GM20431 (cell line): Measurements from ENCODE around the gene NSMCE3.

Source experiments
- in situ Hi-C: fragments of 300-500 bp; cut with MseI, MboI; formaldehyde crosslinking; loops from one replicate; pipeline ENCODE4 v1.15.0; 2020; ENCODE audit warnings: low sequenced_read_pairs; ENCODE audit not compliant: unreplicated experiment

Gene NSMCE3

DNA sequence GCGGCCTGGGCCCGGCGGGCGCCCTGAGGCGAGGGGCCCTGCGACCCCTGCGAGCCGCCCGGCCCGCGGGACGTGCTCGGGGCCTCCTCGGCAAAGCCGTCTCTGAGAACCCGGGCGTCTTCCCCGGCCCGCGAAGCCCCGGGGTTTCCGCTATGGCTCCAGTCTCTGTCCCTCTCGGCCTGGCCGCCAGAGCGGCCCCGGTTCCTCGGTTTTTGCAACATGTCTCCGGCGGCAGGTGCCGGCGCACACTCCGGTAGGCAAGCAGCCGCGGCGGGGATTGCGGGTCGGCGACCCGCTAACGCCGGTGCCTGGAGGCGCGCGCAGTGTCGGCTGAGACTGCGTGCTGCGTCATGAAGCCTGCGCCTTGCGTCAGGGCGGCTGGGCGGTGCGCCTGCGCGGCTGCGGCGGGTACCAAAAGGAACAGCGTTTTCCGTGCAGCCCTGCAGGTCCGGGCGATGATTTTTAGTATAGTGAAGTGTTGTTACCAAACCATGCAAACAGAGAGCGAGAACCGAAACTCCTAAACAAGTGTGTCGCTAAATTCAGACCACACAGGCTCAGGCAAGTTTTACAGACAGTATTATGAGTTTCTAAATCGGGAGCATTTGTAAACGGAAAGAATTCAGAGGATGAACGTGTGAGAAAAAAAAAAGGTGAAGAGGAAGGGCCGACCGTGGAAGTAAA is at the start of gene NSMCE3:
Gene NSMCE3 (minus strand): TSS at position 338 of the 684 bp plus-strand sequence. CDS start 117 bp downstream, at position 221.
- in situ Hi-C loops = no loop called here

DNA sequence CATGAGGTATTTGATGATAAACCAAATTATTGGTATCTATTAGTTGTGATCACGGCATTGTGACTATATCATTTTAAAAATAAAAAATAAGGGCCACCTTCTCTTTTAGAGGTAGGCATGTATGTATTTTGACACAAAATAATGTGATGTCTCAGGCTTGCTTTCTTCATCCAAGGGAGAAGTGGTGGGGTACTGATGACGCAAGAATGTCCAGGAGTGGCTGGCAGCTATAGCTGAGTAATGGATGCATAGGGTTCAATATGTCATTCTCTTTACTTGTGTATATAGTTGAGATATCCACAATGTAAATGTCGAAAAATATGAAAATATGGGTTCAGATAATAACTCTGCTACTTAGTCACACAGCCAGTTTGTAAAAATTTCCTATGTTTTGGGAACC is 46.8 kb upstream of the NSMCE3 start:
- in situ Hi-C loops = no loop called here

DNA sequence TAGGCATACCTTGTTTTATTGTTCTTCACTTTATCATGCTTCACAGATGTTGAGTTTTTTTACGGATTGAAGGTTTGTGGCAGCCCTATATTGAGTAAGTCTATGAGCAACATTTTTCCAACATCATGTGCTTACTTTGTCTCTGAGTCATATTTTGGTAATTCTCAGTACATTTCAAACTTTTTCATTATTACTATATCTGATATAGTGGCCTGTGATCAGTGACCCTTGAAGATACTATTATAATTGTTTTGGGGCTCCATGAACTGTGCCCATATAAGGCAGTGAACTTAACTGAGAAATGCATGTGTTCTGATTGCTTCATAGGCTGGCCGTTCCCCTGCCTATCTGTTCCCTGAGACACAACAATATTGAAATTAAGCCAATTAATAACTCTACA is 42.8 kb upstream of the NSMCE3 start:
- in situ Hi-C loops = no loop called here

DNA sequence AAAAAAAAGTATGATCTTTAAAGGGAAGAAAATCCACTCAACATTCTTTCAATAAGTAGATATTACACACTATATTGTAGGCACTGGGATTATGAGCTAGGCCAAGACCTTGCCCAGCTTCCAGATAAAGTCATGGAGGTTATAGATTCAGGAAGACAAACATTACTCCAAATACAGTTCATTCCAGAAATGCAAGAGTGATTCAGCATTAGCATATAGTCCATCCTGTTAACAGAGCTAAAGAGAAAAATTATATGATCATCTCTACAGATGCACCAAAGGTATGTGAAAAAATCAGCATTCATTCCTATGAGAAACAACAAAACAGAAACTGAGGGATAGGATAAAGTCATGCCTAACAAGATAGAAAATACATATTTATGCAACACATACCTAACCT is 42.1 kb upstream of the NSMCE3 start:
- in situ Hi-C loops = no loop called here

DNA sequence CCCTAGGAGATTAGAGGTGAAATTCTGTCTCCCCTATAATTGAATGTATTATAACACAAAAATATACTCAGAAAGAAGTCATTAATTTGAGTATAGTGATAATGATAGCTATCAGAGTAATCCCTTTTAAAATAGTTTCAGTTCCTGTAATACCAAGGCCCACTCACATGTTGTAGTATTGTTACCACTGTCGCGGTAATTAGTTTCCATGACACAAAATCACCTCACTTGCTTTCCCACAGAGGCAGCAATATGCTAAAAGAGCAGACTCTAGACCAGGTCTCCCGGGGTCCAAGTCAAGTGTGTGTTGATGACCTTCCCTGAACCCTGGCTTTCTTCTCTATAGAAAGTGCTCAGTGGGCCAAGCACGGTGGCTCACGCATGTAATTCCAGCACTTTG is 39.5 kb upstream of the NSMCE3 start:
- in situ Hi-C loops = no loop called here

DNA sequence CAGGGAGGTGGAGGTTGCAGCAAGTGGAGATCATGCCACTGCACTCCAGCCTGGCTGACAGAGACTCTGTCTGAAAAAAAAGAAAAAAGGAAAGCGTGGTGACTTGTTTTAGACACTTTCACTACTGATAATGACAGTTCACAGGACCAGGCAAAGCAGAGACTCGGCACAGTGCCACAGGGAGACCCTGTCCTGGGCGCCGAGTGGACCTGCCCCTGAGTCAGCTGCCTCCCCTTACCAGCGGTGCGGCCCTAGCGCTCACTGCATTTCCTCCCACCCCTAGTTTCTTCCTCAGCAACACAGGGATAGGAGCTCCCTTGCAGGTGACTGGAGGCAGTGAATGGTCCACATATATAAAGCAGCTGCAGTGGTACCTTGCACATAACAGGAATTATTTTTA is 38.7 kb upstream of the NSMCE3 start:
- in situ Hi-C loops = no loop called here

DNA sequence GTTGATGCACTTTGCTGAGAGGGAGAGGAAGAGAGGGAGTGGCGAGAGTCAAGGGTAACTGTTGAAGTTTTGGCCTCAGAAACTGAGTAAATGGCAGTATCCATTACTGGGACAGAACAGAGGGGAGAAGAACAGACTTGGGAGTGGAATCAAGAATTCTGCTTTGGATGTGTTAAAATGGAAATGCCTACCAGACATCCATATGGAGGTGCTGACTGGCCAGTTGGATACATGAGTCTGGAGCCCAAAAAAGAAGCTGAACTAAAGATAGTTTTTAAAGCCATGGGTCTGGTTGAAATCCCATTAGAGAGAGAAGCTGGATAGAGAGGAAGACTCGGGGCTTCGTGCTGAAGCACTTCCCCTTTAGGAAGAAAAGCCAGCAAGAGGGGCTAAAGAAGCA is 35.9 kb upstream of the NSMCE3 start:
- in situ Hi-C loops = no loop called here

DNA sequence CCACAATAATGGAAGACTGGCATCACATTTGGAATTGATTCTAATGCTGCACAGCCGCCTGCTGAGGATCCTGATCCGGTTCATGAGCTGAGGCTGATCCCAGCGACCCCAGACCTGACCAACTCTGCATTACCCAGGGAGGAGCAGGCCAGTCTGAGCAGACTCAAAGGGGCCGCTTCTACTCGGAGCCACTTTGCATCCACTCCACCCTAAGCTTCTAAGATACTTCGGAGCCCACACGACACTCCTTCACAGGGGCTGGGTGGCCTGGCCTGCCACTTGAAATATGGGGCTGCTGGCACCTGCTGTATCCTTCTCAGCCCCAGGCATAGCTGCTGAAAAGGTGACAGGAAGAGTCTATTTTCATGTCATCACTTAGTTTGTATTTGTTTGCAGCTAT is 33.2 kb upstream of the NSMCE3 start:
- in situ Hi-C loops = no loop called here

DNA sequence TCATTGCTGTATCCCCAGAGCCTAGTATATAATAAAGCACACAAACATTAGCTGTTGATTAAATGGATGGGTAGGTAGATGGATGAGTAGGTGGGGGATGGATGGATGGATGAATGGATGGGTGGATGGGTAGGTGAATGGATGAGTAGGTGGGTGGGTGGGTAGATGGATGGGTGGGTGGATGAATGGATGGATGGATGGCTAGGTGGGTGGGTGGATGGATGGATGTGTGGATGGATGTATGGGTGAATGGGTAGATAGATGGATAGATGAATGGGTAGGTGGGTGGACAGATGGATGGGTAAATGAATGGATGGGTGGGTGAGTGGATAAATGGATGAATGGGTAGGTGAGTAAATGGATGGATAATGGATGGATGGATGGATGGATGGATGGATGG is 30.2 kb upstream of the NSMCE3 start:
- in situ Hi-C loops = no loop called here

DNA sequence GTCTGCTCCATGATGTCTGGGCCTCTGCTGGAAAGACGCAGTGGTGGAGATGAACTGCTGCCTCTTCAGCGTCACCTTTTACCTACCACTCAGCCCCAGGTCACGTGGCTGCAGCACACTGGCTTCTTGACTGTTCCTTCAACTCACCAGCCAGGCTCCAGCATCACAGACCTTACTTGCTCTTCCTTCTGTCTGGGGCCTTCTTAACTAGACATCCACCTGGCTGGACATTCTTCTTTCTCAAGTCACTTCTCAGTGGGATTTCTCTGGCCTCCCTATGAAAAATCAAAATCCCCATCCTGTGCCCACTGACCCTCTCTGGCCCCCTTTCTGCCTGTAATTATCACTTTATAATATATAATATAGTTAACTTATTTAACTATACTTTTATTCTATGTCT is 29.7 kb upstream of the NSMCE3 start:
- in situ Hi-C loops = no loop called here

DNA sequence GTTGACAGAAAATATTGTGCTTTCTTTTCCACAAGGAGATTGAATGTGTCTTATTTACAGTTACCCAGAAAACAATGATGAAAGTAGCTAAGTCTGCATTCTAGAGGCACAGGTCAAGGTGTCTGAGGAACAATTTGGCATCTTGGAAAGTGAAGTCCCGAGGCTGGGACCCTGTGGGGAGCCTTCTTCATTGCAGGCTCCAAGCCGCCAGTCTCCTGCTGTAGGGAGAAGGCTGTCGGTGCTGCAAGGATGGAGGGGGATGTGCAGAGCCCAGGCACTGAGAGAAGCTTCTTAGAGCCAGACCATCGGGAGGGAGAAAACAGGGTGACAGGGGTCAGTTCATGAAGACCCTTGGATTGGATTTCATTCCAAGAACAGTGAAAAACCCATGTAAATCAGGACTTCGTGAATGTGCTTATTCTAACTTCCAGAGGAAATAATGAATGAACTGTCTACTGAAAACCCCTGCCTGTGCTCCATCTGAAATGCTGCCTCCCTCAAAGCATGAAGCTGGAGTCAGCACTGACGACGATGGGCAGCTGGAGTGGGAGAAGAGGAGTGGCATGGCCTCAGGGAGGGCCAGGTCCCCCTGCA is 25.2 kb upstream of the NSMCE3 start:
- in situ Hi-C loops = no loop called here

DNA sequence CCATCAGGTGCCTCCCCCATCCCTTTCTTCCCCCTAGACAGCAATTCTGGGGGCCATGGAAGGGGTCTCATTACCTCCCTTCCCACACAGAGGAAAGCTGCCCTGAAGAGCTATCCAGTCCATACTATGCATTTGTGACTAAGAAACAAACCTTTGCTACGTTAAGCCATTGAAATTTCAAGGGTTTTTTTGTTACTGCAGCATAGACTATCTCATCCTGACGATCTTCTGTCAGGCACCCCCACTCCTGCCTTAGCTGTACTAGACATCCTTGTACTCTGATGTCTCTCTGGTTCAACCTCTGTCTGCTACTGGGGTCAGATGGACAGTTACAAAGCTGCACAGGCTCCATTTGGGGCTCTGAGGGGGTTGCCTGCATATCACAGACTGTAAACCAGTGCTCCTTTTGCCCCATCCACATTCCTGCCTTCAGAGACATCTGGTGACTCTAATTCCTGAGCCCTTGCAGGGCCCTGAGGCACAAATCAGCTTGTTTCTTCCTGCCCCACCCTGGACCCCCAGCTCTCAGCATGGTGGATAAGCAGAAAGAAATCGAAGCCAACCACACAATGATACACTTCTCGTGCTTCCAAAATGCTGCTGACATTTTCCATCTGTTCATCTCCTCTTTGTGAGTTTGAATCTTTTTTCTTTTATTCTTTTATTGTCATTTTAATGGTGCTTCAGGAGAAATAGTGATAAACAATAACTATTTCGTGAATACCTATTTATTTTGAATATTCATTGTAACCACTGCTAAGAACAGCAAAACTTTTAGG is 21.6 kb upstream of the NSMCE3 start:
- in situ Hi-C loops = no loop called here

DNA sequence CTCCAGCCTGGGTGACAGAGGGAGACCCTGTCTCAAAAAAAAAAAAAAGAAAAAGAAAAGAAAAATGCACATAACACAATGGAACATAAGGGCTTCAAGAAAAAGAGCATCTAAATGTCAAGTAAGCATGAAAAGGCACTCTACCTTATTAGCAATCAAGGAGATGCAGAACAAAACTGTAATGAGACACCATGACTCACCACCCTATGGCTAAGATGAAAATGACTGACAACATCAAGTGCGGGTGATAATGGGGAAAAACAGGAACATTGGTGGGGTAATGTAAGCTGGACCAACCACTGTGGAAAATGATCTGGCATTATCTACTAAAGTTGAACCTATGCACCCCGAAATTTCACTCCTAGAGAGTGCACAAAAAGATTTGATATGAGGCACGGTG is 19.6 kb upstream of the NSMCE3 start:
- in situ Hi-C loops = no loop called here

DNA sequence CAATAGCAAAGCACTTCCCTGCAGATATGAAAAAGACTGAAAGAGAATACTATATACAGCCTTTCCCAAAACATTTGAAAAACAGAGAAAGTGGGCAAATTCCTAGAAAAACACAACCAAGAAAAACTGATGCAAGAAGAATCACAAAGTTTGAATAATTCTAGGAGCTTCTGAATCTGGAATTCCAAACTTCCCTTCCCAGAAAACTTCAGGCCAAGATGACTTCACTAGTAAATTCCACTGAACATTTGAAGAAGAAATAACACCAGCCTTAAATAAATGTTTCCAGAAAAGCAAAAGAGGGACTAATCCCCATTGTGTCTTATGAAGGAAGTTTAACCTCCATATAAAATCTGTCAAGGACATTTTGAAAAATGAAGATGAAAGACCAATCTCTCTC is 15.8 kb upstream of the NSMCE3 start:
- in situ Hi-C loops = no loop called here

DNA sequence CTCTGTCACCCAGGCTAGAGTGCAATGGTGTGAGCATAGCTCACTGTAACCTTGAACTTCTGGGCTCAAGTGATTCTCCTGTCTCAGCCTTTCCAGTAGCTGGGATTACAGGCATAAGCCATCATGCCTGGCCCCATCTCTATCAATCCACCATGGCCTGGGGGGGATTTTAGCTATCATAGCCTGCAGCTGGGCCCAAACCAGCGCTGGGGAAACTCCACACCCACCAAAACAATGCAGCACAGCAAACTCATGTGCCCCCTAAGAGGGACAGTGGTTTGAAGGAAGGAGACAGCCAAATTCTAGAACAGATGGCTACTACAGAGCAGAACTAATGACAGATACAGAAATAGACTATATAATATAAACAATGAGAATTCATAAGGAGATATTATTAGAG is 13.8 kb upstream of the NSMCE3 start:
- in situ Hi-C loops = no loop called here

DNA sequence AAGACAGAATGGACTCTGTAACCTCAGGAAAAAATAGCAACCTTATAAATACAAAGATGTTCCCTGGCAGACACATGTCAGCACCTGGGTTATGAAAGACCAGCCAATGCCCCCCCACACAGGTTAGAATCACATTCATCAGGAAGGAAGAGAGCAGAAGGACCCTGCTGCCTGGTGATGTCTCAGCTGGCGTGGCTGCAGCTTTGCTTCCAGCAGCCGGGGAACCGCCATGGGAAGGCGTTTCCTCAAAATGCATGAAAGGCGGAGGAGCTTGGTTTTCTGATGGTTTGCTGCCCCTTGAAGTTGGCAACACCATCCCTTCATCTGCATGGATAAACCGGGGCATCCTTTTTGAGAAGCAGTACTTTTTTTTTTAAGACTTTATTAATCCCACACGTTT is 10.9 kb upstream of the NSMCE3 start:
- in situ Hi-C loops = no loop called here

DNA sequence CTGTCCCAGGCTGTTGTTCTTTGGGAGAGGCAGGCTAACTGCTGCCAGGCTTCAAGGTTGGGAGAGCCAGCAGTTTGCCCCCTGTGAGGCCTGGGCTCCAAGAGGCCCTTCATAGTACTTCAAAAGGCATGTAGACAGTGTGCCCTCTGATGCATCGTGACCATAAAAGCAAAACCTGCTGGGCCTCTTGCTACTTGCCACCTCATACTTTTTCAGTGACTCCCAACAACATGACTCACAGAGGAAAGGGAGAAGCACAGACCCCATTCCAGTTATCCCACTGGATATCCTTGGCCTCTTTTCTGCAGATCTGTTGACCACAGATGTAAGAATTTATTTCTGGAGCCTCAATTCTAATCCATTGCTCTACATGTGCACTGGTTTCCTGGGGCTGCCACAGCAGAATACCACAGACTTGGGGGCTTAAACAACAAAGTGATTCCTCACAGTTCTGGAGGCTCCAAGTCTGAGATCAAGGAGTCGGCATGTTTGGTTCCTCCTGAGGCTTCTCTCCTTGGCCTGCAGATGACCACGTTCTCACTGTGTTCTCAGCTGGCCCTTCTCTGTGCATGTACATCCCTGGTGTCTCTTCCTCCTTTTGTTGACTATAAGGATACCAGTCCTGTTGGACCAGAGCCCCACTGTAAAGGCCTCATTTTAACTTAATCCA is 8.9 kb upstream of the NSMCE3 start:
- in situ Hi-C loops = no loop called here

DNA sequence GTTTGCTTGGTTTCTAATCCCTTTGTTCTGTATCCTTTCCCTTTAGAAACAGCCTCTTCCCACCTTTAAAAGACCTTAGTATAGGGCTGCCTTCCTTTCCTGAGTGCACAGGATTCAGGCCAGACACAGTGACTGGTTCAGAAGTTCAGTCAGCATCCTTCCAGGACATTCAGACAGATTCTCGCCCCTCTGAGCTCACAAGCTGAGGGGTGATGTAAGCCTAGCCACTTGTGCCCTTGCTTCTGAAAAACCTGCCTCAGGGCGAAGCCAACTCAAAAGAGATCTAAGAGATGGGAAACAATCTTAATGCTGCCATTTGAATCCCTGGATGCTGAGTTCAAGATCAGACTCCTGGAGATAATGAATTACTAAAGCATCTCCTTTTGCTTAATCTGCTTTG is 6.7 kb upstream of the NSMCE3 start:
- in situ Hi-C loops = no loop called here

DNA sequence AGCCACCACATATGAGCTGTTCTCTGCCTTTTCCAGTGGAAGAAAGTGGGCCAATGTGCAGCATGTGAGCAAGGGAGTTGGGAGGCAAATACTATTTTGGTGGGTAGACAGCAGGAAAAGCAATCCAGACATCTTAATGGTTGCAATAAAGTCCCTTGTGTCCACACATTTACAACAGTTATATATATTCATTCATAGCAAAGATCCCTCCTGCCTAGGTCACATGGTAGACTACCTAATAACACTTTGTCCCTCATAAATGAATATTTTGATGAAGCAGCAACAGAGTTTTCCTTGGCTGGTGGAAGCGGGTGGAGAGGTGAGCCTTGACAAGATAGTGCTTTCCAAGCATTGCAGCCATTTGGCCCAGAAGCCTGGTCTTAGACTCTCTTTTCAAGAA is 6.2 kb upstream of the NSMCE3 start:
- in situ Hi-C loops = no loop called here

DNA sequence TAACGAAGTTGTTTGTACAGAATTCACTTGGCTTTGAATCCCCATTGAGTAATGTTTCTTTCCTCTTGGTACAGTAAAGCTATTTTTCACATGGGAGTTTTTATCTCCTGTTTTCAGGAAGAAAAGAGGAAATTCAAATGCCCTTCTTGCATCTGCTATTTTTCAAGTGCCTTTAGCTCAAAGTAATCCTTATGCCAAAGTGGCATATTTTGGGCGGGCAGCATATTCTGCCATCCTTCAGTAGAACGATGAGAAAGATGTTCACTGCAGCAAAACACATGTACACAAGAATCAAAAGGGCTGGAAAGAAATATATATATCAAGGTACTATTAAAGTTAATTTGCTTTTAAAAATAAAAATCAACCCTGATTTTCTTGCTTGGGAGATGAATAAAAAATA is 5.3 kb upstream of the NSMCE3 start:
- in situ Hi-C loops = no loop called here

DNA sequence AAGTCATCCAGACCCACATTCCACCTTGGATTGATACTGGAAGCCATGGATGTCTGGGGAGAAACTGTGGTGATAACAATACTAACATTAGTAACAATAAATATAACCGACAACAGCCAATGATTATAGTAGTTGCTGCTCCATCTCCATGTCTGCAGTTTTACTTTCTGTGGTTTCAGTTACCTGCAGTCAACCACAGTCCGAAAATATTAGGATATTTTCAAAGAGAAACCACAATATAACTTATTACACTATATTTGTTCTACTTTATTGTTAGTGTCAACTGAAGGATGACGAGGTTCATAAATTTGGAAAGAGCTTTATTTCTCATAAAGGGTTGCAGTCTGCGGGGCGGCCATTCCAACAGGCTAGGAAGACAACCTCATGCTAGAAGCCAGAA is 2.6 kb upstream of the NSMCE3 start:
- in situ Hi-C loops = no loop called here
